GM18517 (cell line): ENCODE data around the gene PCSK1.
"Not testable (repeated sequence)": the region's sequence is repeated elsewhere in the genome, so short reads cannot be mapped to it uniquely, and the experiment has no call there.

Source experiments
- ATAC-seq: cut with Tn5 transposase; IDR thresholded peaks from one replicate; pipeline ENCODE4 v1.9.1; 2021; ENCODE audit warnings: mild to moderate bottlenecking, moderate library complexity; ENCODE audit not compliant: unreplicated experiment

The PCSK1 gene

DNA sequence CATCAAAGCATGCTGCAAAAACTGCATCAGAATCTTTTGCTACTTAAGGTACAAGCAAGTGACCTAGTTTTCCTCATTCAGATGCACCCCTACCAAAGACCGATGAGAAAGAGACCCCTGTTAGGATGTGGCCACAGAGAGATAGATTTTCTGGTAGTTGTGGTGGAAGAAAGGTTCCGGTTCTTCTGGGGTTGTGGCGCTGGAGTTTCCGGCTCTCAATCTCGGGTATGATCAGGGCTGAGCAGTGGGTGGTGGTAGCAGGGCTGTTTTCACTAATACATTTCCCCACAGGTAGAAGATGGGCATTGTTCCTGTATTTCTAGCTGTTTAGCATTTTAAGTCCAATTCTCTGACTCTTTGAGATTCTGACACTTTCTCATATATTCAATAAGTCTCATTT is 58.4 kb downstream of the PCSK1 start:
- ATAC-seq, result no peak

- ATAC-seq, result no peak
Observed at GRCh38 chr5:96373381-96373733, 59.7 kb downstream of the PCSK1 start.

GRCh38 chr5:96372726-96373380 is 60.2 kb downstream of the PCSK1 start:
- no peak for ATAC-seq

GRCh38 chr5:96370976-96371375 is 62.1 kb downstream of the PCSK1 start:
- ATAC-seq, result no peak

GRCh38 chr5:96367337-96367736 is 65.7 kb downstream of the PCSK1 start:
- not testable (repeated sequence) for ATAC-seq

GRCh38 chr5:96354237-96354636 is 78.8 kb downstream of the PCSK1 start:
- no peak for ATAC-seq

DNA sequence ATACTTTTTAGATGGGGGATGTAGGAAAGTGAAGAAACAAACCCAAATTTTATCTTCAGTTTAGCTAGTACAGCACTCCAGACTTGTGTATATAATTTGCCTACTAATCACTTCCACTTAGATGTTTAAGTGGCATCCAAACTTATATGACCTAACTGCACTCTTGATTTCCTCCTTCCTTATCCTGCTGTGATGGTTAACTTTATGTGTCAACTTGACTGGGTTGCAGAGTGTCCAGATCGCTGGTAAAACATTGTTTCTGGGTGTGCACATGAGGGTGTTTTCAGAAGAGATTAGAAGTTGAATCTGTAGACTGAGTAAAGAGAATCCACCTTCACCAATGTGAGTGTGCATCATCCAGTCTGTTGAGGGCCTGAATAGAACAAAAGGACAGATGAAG is 79.8 kb downstream of the PCSK1 start:
- no peak for ATAC-seq

DNA sequence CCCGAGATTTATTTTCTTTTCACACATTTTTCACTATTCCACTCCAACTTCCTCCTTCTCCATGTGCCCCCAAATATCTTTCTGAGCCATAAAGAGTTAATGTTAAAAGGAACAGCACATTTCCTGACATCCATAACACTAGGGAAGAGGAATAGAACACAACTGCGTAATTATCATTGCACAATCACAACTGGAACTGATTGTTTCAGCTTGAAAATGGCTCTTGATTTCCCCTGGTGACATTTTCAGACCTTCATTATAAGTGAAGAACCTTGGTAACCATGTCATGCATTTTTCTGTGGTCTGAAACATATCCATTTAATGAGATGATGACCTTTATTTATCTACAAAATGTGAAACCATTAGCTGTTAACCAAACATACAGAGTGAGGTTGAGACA is 82.4 kb downstream of the PCSK1 start:
- ATAC-seq, result no peak

- no peak for ATAC-seq
Observed at GRCh38 chr5:96348536-96348935, 84.5 kb downstream of the PCSK1 start.

GRCh38 chr5:96347502-96348292 is 85.4 kb downstream of the PCSK1 start:
- no peak for ATAC-seq

- peak; percentile 93 for ATAC-seq
Observed at GRCh38 chr5:96344678-96345577, 88.1 kb downstream of the PCSK1 start.

GRCh38 chr5:96343094-96343493 is 90.0 kb downstream of the PCSK1 start:
- no peak for ATAC-seq

- no peak for ATAC-seq
Observed at GRCh38 chr5:96342581-96342980, 90.5 kb downstream of the PCSK1 start.
